GM18511 (cell line): Measurements from ENCODE around the gene ARHGAP18.
A peak's percentile ranks its signal among the peaks of the same experiment; 100 is the strongest.

Experiments
- ATAC-seq: cut with Tn5 transposase; IDR thresholded peaks from one replicate; pipeline ENCODE4 v1.9.1; 2021; ENCODE audit warnings: mild to moderate bottlenecking, moderate library complexity; ENCODE audit not compliant: unreplicated experiment

The ARHGAP18 gene

GRCh38 chr6:129726650-129727049 is 16.7 kb upstream of the ARHGAP18 start:
- ATAC-seq = no peak

- no peak for ATAC-seq
Observed at GRCh38 chr6:129725341-129725740, 15.4 kb upstream of the ARHGAP18 start.

- ATAC-seq = no peak
Observed at GRCh38 chr6:129719692-129720091, 9.7 kb upstream of the ARHGAP18 start.

- ATAC-seq = no peak
Observed at GRCh38 chr6:129717277-129717676, 7.3 kb upstream of the ARHGAP18 start.

- ATAC-seq = no peak
Observed at GRCh38 chr6:129713806-129714333, 3.9 kb upstream of the ARHGAP18 start.

- ATAC-seq = no peak
Observed at GRCh38 chr6:129711271-129711631, 1.3 kb upstream of the ARHGAP18 start.

- ATAC-seq = no peak
Observed at GRCh38 chr6:129710450-129711270, 683 bp upstream of the ARHGAP18 start.

GRCh38 chr6:129709196-129709768 is 695 bp downstream of the ARHGAP18 start:
- peak; percentile 19 for ATAC-seq

- no peak for ATAC-seq
Observed at GRCh38 chr6:129708496-129709195, 1.3 kb downstream of the ARHGAP18 start.

- no peak for ATAC-seq
Observed at GRCh38 chr6:129707882-129708495, 2.0 kb downstream of the ARHGAP18 start.

- no peak for ATAC-seq
Observed at GRCh38 chr6:129707028-129707427, 2.9 kb downstream of the ARHGAP18 start.

- ATAC-seq = no peak
Observed at GRCh38 chr6:129705212-129705611, 4.8 kb downstream of the ARHGAP18 start.

- ATAC-seq = peak; percentile 49
Observed at GRCh38 chr6:129704708-129705107, 5.3 kb downstream of the ARHGAP18 start.

- ATAC-seq = no peak
Observed at GRCh38 chr6:129701721-129702455, 8.1 kb downstream of the ARHGAP18 start.

GRCh38 chr6:129700666-129701065 is 9.3 kb downstream of the ARHGAP18 start:
- ATAC-seq = no peak

GRCh38 chr6:129699659-129700058 is 10.3 kb downstream of the ARHGAP18 start:
- no peak for ATAC-seq

- no peak for ATAC-seq
Observed at GRCh38 chr6:129698430-129698829, 11.5 kb downstream of the ARHGAP18 start.

- no peak for ATAC-seq
Observed at GRCh38 chr6:129697788-129698187, 12.2 kb downstream of the ARHGAP18 start.

- no peak for ATAC-seq
Observed at GRCh38 chr6:129696843-129697242, 13.1 kb downstream of the ARHGAP18 start.

GRCh38 chr6:129696028-129696418 is 14.0 kb downstream of the ARHGAP18 start:
- ATAC-seq = peak; percentile 31
